ENCODE data around the gene TNS3. TPM values are rescaled to one million over a fixed set of nuclear protein-coding genes. Genes with fewer than 3 reads are reported as not detected.

The TNS3 gene
- 25.8 TPM for polyA plus RNA-seq (2013)

- H3K4me3 ChIP-seq (ENCODE audit: control insufficient read depth in 1 of 7, extremely low read depth in 1 of 7, insufficient read depth in 4 of 7, low read depth in 2 of 7, low read length in 6 of 7): peak within 1 kb of the TSS; percentile 77 to 90 (median 85)
- WGBS (ENCODE audit: insufficient coverage): 5% methylated on average over 59 of the region's 85 CpGs
- POLR2A ChIA-PET: interaction anchor here (0.7 to 1.4 kb wide), 3 partner anchors 11 to 17 kb away, joined by 3 to 10 read pairs (median 4); no protein-coding TSS in a partner anchor
- peaks cover 14 to 68% (median 58%) of the 10 kb centered on the region in 4 experiments for H3K4me1 ChIP-seq (ENCODE audit: control extremely low read depth in 1 of 4, control insufficient read depth in 4 of 4, insufficient read depth in 4 of 4, low read length in 3 of 4)
- CTCF ChIA-PET: interaction anchor here (0.7 to 2.3 kb wide), 15 partner anchors 10 to 105 kb away, joined by 3 to 10 read pairs (median 4); no protein-coding TSS in a partner anchor
- DNase-seq: peak in 1 of 3 donors; percentile 64
- H3K36me3 ChIP-seq (ENCODE audit: control insufficient read depth in 4 of 4, insufficient read depth in 4 of 4, low read length in 3 of 4): no peaks in the 10 kb centered on the region
- H3K27ac ChIP-seq (ENCODE audit: insufficient read depth in 1 of 2, low read depth in 1 of 2, low read length in 2 of 2, poor library complexity in 1 of 2, severe bottlenecking in 2 of 2): peak within 1 kb of the TSS; percentile 33 to 70
- no peaks in the 10 kb centered on the region for H3K27me3 ChIP-seq (replicated peaks in 2 of 5; ENCODE audit: control insufficient read depth in 4 of 5, insufficient read depth in 5 of 5, low read length in 4 of 5)
- H3K9me3 ChIP-seq (ENCODE audit: control extremely low read depth in 1 of 5, control insufficient read depth in 4 of 5, insufficient read depth in 2 of 5, low read depth in 1 of 5, low read length in 4 of 5): peaks cover 0 to 5% (median 0%) of the 10 kb centered on the region in 5 experiments
Measured at GRCh38 chr7:47581804-47582763, at the start of gene TNS3. TSS of gene TNS3 (minus strand) at chr7:47582111. CDS start at chr7:47439636, 142,475 bp downstream.

- WGBS (ENCODE audit: insufficient coverage): 97% methylated on average over 13 of the region's 13 CpGs
- Histone ChIP-seq H3K36me3 (ENCODE audit: control insufficient read depth in 4 of 4, insufficient read depth in 4 of 4, low read length in 3 of 4) (no peaks in the 10 kb centered on the region), H3K27ac (ENCODE audit: insufficient read depth in 1 of 2, low read depth in 1 of 2, low read length in 2 of 2, poor library complexity in 1 of 2, severe bottlenecking in 2 of 2) (no peak overlapping the region), H3K4me1 (ENCODE audit: control extremely low read depth in 1 of 4, control insufficient read depth in 4 of 4, insufficient read depth in 4 of 4, low read length in 3 of 4) (peaks cover 0 to 38% (median 25%) of the 10 kb centered on the region in 4 experiments), H3K27me3 (replicated peaks in 2 of 5; ENCODE audit: control insufficient read depth in 4 of 5, insufficient read depth in 5 of 5, low read length in 4 of 5) (no peaks in the 10 kb centered on the region), H3K4me3 (ENCODE audit: control insufficient read depth in 1 of 7, extremely low read depth in 1 of 7, insufficient read depth in 4 of 7, low read depth in 2 of 7, low read length in 6 of 7) (no peak overlapping the region), H3K9me3 (ENCODE audit: control extremely low read depth in 1 of 5, control insufficient read depth in 4 of 5, insufficient read depth in 2 of 5, low read depth in 1 of 5, low read length in 4 of 5) (no peaks in the 10 kb centered on the region)
- ChIA-PET CTCF (no interaction called here), POLR2A (interaction anchor here (0.6 kb wide), 1 partner anchor 41 kb away, joined by 5 read pairs; no protein-coding TSS in a partner anchor)
- DNase-seq: no peak
Measured at GRCh38 chr7:47631711-47632110, 49.8 kb upstream of the TNS3 start.

GRCh38 chr7:47627580-47628283 lies 45.8 kb upstream of the TNS3 start:
- Histone ChIP-seq H3K4me1 (ENCODE audit: control extremely low read depth in 1 of 4, control insufficient read depth in 4 of 4, insufficient read depth in 4 of 4, low read length in 3 of 4) (peaks cover 0 to 26% (median 15%) of the 10 kb centered on the region in 4 experiments), H3K9me3 (ENCODE audit: control extremely low read depth in 1 of 5, control insufficient read depth in 4 of 5, insufficient read depth in 2 of 5, low read depth in 1 of 5, low read length in 4 of 5) (no peaks in the 10 kb centered on the region), H3K4me3 (ENCODE audit: control insufficient read depth in 1 of 7, extremely low read depth in 1 of 7, insufficient read depth in 4 of 7, low read depth in 2 of 7, low read length in 6 of 7) (no peak overlapping the region), H3K27ac (ENCODE audit: insufficient read depth in 1 of 2, low read depth in 1 of 2, low read length in 2 of 2, poor library complexity in 1 of 2, severe bottlenecking in 2 of 2) (no peak overlapping the region), H3K27me3 (replicated peaks in 2 of 5; ENCODE audit: control insufficient read depth in 4 of 5, insufficient read depth in 5 of 5, low read length in 4 of 5) (no peaks in the 10 kb centered on the region), H3K36me3 (ENCODE audit: control insufficient read depth in 4 of 4, insufficient read depth in 4 of 4, low read length in 3 of 4) (no peaks in the 10 kb centered on the region)
- CTCF ChIA-PET: interaction anchor here (0.7 to 1.6 kb wide), 4 partner anchors 12 to 182 kb away, joined by 3 to 5 read pairs (median 3); no protein-coding TSS in a partner anchor
- no peak for DNase-seq
- 42% methylated on average over 5 of the region's 7 CpGs for WGBS (ENCODE audit: insufficient coverage)
- POLR2A ChIA-PET: no interaction called here

GRCh38 chr7:47625861-47626715 lies 44.2 kb upstream of the TNS3 start:
- peaks cover 0 to 21% (median 15%) of the 10 kb centered on the region in 4 experiments for H3K4me1 ChIP-seq (ENCODE audit: control extremely low read depth in 1 of 4, control insufficient read depth in 4 of 4, insufficient read depth in 4 of 4, low read length in 3 of 4)
- ChIA-PET CTCF (interaction anchor here (1.6 kb wide), 1 partner anchor 11 kb away, joined by 5 read pairs; no protein-coding TSS in a partner anchor), POLR2A (no interaction called here)
- no peak for DNase-seq
- no peak overlapping the region for H3K4me3 ChIP-seq (ENCODE audit: control insufficient read depth in 1 of 7, extremely low read depth in 1 of 7, insufficient read depth in 4 of 7, low read depth in 2 of 7, low read length in 6 of 7)
- H3K36me3 ChIP-seq (ENCODE audit: control insufficient read depth in 4 of 4, insufficient read depth in 4 of 4, low read length in 3 of 4): no peaks in the 10 kb centered on the region
- H3K27me3 ChIP-seq (replicated peaks in 2 of 5; ENCODE audit: control insufficient read depth in 4 of 5, insufficient read depth in 5 of 5, low read length in 4 of 5): no peaks in the 10 kb centered on the region
- no peaks in the 10 kb centered on the region for H3K9me3 ChIP-seq (ENCODE audit: control extremely low read depth in 1 of 5, control insufficient read depth in 4 of 5, insufficient read depth in 2 of 5, low read depth in 1 of 5, low read length in 4 of 5)
- no peak overlapping the region for H3K27ac ChIP-seq (ENCODE audit: insufficient read depth in 1 of 2, low read depth in 1 of 2, low read length in 2 of 2, poor library complexity in 1 of 2, severe bottlenecking in 2 of 2)
- WGBS (ENCODE audit: insufficient coverage): 100% methylated on average over 6 of the region's 10 CpGs

- no peak overlapping the region for H3K4me3 ChIP-seq (ENCODE audit: control insufficient read depth in 1 of 7, extremely low read depth in 1 of 7, insufficient read depth in 4 of 7, low read depth in 2 of 7, low read length in 6 of 7)
- ChIA-PET CTCF (no interaction called here), POLR2A (no interaction called here)
- no peak for DNase-seq
- H3K36me3 ChIP-seq (ENCODE audit: control insufficient read depth in 4 of 4, insufficient read depth in 4 of 4, low read length in 3 of 4): no peaks in the 10 kb centered on the region
- peaks cover 0 to 21% (median 15%) of the 10 kb centered on the region in 4 experiments for H3K4me1 ChIP-seq (ENCODE audit: control extremely low read depth in 1 of 4, control insufficient read depth in 4 of 4, insufficient read depth in 4 of 4, low read length in 3 of 4)
- no peaks in the 10 kb centered on the region for H3K9me3 ChIP-seq (ENCODE audit: control extremely low read depth in 1 of 5, control insufficient read depth in 4 of 5, insufficient read depth in 2 of 5, low read depth in 1 of 5, low read length in 4 of 5)
- no peak overlapping the region for H3K27ac ChIP-seq (ENCODE audit: insufficient read depth in 1 of 2, low read depth in 1 of 2, low read length in 2 of 2, poor library complexity in 1 of 2, severe bottlenecking in 2 of 2)
- H3K27me3 ChIP-seq (replicated peaks in 2 of 5; ENCODE audit: control insufficient read depth in 4 of 5, insufficient read depth in 5 of 5, low read length in 4 of 5): no peaks in the 10 kb centered on the region
Measured at GRCh38 chr7:47624689-47625088, 42.8 kb upstream of the TNS3 start.

GRCh38 chr7:47622946-47623640 lies 41.2 kb upstream of the TNS3 start:
- H3K4me3 ChIP-seq (ENCODE audit: control insufficient read depth in 1 of 7, extremely low read depth in 1 of 7, insufficient read depth in 4 of 7, low read depth in 2 of 7, low read length in 6 of 7): no peak overlapping the region
- no peaks in the 10 kb centered on the region for H3K27me3 ChIP-seq (replicated peaks in 2 of 5; ENCODE audit: control insufficient read depth in 4 of 5, insufficient read depth in 5 of 5, low read length in 4 of 5)
- no peaks in the 10 kb centered on the region for H3K36me3 ChIP-seq (ENCODE audit: control insufficient read depth in 4 of 4, insufficient read depth in 4 of 4, low read length in 3 of 4)
- no peaks in the 10 kb centered on the region for H3K9me3 ChIP-seq (ENCODE audit: control extremely low read depth in 1 of 5, control insufficient read depth in 4 of 5, insufficient read depth in 2 of 5, low read depth in 1 of 5, low read length in 4 of 5)
- CTCF ChIA-PET: interaction anchor here (0.7 kb wide), 1 partner anchor 10 kb away, joined by 3 read pairs; no protein-coding TSS in a partner anchor
- peaks cover 0 to 20% (median 15%) of the 10 kb centered on the region in 4 experiments for H3K4me1 ChIP-seq (ENCODE audit: control extremely low read depth in 1 of 4, control insufficient read depth in 4 of 4, insufficient read depth in 4 of 4, low read length in 3 of 4)
- no peak for DNase-seq
- H3K27ac ChIP-seq (ENCODE audit: insufficient read depth in 1 of 2, low read depth in 1 of 2, low read length in 2 of 2, poor library complexity in 1 of 2, severe bottlenecking in 2 of 2): no peak overlapping the region
- POLR2A ChIA-PET: no interaction called here
- 85% methylated on average over 10 of the region's 11 CpGs for WGBS (ENCODE audit: insufficient coverage)
